HT-29 (cell line): Measurements from ENCODE around the gene S100A4. TPM values are rescaled to one million over a fixed set of nuclear protein-coding genes. Genes with fewer than 3 reads are reported as not detected.

Experiments
- DNase-seq: peaks from one replicate; pipeline ENCODE4 v3.0.0-alpha.2; 2015; ENCODE audit warnings: low spot score
- total RNA-seq: library from RNA; depleted of rRNA; stranded (reverse); fragments of >200 nt; shearing (Covaris generic); gene quantifications from 2 replicates; pipeline ENCODE4 v1.2.3, GENCODE V29; 2014; rRNA removed

Gene S100A4
- total RNA-seq, 1 experiment from 2014 or later: 694 TPM

DNA sequence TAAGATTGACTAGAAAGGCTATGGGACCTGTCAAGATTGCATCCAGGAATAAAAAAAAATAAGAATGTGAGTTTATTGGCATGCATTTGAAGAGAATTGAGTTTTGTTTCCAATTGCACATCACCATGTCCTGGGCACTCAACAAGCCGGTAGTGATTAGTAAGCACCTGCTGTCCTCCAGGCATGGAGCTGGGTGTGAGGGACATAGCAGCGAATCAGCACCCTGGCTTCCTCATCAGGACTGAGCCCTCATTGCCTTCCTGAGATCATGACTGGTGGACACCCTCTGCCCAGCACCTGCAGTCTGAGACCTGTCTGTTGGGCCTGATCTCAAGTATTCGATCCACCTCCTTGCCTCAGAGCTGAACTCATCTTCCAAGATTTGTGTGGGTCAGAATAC, 36.6 kb downstream of the S100A4 start:
- DNase-seq: no peak

GRCh38 chr1:153507926-153508583, 37.6 kb downstream of the S100A4 start:
- DNase-seq: no peak

DNA sequence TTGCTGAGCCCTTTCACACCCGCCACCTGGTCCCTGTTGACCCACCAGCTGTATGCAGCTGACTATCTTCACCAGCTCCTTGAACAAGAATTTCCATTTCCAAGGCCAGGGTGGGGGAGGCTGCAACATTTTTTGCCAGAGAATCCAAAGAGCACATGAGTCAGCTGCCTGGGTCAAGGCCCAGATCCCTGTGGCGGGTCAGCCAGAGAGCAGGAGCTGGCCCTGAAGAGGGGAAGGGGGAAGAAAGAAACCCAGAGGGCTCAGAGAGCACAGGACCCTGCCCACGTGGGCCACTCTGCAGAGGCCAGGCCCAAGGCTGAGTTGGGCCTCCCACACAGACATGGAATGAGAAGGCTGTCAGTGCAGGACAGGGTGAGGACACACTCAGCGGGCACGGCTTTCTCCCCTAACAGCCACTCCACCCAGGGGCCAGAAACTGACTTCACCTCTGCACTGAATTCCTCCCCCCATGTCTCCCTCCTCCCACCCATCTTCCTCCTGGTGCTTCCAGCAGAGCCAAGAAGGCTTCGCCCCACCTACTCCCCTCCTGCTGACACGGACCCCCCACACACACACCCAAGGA, 38.7 kb downstream of the S100A4 start:
- DNase-seq: peak; percentile 74

DNA sequence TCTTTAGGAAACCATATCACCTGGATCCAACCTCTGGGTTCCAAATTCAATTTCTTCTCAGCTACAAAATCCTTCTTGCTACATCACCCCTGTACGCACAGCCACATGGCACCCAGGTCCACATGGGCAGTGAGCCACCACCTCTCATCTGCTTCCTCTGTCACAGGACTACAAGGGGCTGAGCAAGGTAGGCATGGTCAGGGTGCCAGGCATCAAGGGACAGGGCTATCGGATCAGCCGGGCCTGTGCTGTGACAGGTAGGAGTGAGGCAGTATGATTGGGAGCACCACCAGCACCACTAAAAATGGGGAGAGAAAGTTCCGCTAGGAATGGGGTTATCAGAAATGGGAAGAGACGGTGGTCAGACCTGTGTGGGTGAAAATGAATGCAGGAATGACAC, 39.2 kb downstream of the S100A4 start:
- DNase-seq: no peak

GRCh38 chr1:153505576-153505975, 40.0 kb downstream of the S100A4 start:
- no peak for DNase-seq

DNA sequence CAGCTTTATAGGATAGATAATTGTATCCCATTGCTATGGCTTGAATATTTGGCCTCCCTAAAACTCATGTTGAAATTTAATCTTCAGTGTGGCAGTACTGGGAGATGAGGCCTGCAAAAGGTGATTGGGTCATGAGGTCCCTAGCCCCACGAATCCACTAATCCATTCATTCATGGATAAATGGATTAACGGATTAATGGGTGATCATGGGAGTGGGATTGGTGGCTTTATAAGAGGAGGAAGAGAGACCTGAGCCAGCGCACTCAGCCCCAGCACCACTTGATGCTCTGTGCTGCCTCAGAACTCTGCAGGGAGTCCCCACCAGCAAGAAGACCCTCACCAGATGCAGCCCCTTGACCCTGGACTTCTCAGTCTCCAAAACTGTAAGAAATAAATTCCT, 41.8 kb downstream of the S100A4 start:
- no peak for DNase-seq

GRCh38 chr1:153498746-153499145, 46.9 kb downstream of the S100A4 start:
- no peak for DNase-seq

DNA sequence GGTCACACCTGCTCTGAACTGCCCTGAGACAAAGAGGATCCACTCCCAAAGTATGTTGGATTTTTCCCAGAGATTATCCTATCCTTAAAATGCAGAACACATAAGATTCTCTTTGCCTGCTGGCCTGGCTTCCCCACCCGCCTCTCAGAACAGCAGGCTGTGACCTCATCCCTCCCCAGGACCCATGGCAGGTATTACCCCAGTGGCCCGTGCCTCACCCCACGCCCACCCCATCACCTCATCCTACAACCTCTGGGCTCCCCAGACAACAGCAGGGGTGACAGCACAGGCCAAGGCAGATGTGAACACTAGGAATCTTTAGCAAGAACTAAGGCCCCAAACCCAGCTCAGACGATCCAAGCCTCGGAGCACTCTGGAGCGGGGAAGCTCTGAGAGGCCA, 50.1 kb downstream of the S100A4 start:
- no peak for DNase-seq

DNA sequence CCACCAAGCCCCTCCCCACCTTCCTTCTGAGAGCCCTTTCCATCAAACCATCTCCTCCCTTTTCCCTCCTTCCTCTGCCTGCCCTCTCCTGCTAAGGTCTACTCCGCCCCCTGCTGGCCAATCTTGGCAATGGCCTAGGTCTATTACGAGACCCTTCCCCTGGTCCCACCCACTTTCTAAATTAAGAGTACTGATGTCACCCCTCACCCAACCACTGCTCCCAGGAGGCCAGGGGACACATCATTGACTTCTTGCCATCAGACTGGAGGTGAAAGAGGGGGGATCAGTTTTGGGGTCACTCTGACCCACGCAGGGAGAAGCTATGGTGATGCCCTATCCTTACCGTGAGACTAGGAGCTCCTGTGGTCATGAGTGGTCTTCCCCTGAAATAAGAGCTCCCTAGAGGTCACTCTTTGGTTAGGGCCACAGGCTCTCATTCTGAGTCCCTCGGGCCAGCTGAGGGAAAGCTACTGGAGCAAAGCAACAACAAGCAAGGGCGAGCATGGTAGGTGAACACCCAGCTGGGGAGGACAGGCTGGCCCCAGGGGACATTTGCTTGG, 50.5 kb downstream of the S100A4 start:
- peak; percentile 77 for DNase-seq

Other genes starting within 250 kb of the S100A4 start
- not detected in 2 replicates for gene PGLYRP3, start 232.9 kb downstream of the S100A4 start, total RNA-seq
- not detected in 2 replicates for gene PGLYRP4, start 197.0 kb downstream of the S100A4 start, total RNA-seq
- 1.8 TPM in 1 of 2 replicates, not detected in the other for gene S100A9, start 188.0 kb downstream of the S100A4 start, total RNA-seq
- not detected in 2 replicates for gene S100A12, start 170.2 kb downstream of the S100A4 start, total RNA-seq
- not detected in 2 replicates for gene S100A8, start 154.7 kb downstream of the S100A4 start, total RNA-seq
- gene S100A7A, start 129.3 kb downstream of the S100A4 start, total RNA-seq: not detected in 2 replicates
- gene S100A7, start 85.2 kb downstream of the S100A4 start, total RNA-seq: not detected in 2 replicates
- gene S100A6, start 9.8 kb downstream of the S100A4 start, total RNA-seq: 2,272 and 2,428 TPM in 2 replicates
- gene S100A5, start 4.9 kb downstream of the S100A4 start, total RNA-seq: 4.0 and 9.8 TPM in 2 replicates
- 2.6 and 4.9 TPM in 2 replicates for gene S100A3, start 3.5 kb upstream of the S100A4 start, total RNA-seq
- gene S100A2, start 20.0 kb upstream of the S100A4 start, total RNA-seq: 17.9 and 26.4 TPM in 2 replicates
- 282 and 292 TPM in 2 replicates for gene S100A16, start 67.3 kb upstream of the S100A4 start, total RNA-seq
- gene S100A14, start 70.5 kb upstream of the S100A4 start, total RNA-seq: 35.6 and 46.2 TPM in 2 replicates
- 78.7 and 87.3 TPM in 2 replicates for gene S100A13, start 81.7 kb upstream of the S100A4 start, total RNA-seq
- 0.15 TPM in 1 of 2 replicates, not detected in the other for gene S100A1, start 82.6 kb upstream of the S100A4 start, total RNA-seq
- gene CHTOP, start 88.3 kb upstream of the S100A4 start, total RNA-seq: 63.7 and 69.4 TPM in 2 replicates
- gene SNAPIN, start 112.9 kb upstream of the S100A4 start, total RNA-seq: 45.5 and 46.0 TPM in 2 replicates
- gene ILF2, start 125.2 kb upstream of the S100A4 start, total RNA-seq: 144 and 159 TPM in 2 replicates
- not detected in 2 replicates for gene NPR1, start 132.9 kb upstream of the S100A4 start, total RNA-seq
- 23.4 and 28.9 TPM in 2 replicates for gene INTS3, start 182.2 kb upstream of the S100A4 start, total RNA-seq
- gene SLC27A3, start 229.6 kb upstream of the S100A4 start, total RNA-seq: 13.8 and 14.7 TPM in 2 replicates